Limb (tissue), 2 donors: Measurements from ENCODE around the gene VPS18.
"Not testable (repeated sequence)": the region's sequence is repeated elsewhere in the genome, so short reads cannot be mapped to it uniquely, and the experiment has no call there.

Experiments
- DNase-seq, 2 donors: peaks; one replicate each; pipeline ENCODE4 v3.0.0-alpha.2; 2016; ENCODE audit errors: extremely low spot score in 2 of 2

VPS18 gene

DNA sequence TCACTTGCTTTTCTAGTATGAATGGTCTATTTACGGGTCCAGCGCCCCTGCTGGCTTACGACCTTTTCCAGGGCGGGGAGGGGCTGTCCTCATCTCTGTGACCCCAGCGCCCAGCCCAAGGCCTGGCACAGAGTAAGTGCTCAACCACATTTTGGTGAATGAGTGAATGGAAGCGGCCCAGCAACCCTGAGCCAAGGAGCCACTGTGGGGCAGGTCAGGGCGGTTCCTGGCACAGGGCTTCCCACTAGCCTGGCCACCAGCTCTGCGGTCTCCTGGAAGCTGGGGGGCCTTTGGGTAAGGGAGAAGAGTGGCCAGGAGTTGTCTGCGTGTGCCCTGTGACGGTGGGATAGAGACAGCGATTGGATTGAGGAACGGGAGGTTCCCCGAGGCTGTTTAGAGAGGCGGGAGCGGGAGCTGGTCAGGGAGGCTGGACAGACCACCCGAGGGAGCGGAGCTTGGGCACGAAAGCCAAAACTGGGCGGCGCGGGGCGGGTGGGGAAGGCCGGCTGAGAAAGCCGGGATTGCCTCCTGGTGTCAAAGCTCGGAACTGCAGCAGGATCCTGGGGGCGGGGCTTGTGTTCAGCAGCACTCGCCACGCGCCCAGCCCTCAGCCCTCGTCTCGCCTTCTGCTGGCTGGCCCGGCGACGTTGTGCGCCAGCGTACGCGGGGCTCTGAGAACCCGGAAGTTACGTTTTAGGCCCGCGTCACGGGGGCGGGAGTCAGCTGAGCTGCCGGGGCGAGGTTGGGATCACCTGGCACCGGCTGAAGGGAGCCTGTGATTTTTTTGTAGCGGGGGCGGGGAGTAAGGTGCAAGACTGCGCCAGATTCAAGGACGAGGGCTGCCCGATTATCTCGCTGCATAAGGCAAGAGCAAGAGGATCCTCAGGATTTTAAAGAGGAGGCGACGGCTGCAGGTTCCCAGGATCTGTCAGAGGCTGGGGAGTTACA lies at the start of gene VPS18:
TSS of gene VPS18 (plus strand) at position 718 of the 948 bp plus-strand sequence. CDS start 319 bp downstream, outside the sequence.
- DNase-seq = peak; percentile 96 to 100

GRCh38 chr15:40844696-40845030 lies 49.6 kb upstream of the VPS18 start:
- DNase-seq = peak in 1 of 2 donors; percentile 58

DNA sequence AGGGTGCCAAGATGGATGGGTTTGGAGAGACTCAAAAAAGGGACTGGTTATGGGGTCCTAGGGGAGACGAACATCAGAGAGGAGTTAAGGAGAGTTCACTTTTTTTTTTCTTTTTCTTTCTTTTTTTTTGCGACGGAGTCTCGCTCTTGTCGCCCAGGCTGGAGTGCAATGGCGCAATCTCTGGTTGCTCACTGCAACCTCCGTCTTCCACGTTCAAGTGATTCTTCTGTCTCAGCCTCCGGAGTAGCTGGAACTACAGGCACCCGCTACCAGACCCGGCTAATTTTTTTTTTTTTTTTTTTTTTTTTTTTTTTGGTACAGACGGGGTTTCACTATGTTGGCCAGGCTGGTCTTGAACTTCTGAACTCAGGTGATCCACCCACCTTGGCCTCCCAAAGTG lies 49.2 kb upstream of the VPS18 start:
- DNase-seq = no peak

- DNase-seq = no peak
Measured at GRCh38 chr15:40845511-40846284, 48.6 kb upstream of the VPS18 start.

DNA sequence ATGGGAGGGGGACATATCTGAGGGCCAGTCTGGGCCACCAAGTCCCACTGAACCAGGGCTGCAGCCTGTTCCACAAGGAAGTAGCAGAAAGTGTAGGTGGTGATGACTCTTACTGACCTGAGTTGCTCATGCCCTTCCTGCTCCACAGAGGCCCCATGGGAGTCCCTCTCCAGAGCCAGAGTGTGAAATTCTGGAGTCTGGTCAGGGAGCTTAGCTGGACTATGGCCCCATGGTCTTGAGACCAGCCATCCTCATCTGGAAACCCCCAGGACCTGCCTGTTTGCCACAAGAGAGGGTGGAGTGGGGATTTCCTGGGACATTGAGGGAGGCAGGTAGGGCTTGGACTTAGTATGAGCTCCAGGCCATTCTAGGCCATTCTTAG lies 47.4 kb upstream of the VPS18 start:
- DNase-seq = no peak

DNA sequence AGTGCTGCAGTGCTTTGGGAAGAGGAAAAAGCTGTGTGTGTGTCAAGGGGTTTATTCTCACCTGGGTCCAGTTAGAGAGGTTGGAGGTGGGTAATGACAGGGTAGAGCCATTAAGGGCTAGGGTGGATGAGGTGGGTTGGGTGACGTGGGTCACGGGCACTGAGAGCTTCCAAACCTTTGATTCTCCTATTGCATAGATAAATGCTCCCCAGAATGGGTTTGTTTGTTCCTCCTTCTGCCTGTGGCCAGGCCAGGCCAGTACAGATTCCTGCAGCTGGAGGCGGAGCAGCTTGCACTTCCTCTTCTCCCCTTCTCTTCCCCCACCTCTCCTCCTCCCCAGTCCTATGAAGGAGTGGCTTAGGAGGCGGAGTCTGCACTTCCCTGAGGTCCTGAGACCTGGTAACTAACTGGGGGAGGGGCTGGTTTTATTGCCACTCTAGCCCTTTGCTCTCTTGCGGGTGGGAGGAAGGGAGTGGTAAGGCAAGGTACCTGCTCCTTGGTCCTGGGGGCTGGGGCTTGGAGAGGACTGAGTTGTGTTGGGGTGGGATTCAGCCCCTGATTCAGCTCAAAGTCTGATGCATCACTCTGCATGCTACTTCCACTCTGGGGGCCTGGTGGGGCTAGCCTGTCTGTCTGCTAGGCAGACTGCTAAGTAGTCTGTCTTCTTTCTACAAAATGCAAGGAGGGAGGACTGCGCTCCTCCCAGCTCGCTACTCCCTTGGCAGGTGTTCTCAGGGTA lies 46.9 kb upstream of the VPS18 start:
- DNase-seq = no peak

GRCh38 chr15:40850576-40851112 lies 43.6 kb upstream of the VPS18 start:
- DNase-seq = no peak

DNA sequence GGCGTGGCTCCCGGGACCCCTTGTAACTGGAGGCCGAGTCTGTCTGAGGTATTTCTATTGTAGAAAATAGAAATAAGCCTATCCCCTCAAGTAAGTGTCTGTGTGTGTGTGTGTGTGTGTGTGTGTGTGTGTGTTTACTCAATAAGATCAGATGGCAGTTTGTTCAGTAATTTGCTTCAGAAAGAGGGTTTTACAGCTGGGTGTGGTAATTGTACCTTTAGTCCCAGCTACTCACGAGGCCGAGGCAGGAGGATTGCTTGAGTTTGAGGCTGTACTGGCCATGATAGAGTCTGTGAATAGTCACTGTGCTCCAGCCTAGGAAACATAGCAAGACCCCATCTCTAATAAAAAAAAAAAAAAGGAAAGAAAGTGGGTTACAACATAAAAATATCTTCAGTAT lies 41.7 kb upstream of the VPS18 start:
- no peak for DNase-seq

DNA sequence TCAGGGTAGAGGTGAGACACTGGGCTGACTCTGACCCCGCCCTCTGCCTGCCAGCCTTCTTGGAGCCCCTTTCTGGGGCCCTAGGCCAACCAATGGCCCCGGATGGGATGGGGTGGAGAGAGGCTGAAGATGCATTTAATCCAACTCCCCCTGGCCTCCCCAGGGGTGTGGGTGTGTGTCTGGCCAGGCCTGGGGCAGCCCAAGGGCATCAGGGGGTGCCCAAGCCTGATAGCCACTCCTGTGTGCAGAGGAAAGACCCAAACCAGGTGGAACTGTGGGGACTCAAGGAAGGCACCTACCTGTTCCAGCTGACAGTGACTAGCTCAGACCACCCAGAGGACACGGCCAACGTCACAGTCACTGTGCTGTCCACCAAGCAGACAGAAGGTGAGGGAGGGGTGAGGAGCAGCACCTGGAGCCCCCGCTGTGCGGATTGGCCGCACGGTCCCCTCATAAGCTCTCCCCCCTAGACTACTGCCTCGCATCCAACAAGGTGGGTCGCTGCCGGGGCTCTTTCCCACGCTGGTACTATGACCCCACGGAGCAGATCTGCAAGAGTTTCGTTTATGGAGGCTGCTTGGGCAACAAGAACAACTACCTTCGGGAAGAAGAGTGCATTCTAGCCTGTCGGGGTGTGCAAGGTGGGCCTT lies 40.9 kb upstream of the VPS18 start:
- peak in 1 of 2 donors; percentile 20 for DNase-seq

- no peak for DNase-seq
Measured at GRCh38 chr15:40854161-40854560, 40.1 kb upstream of the VPS18 start.

- DNase-seq = peak in 1 of 2 donors; percentile 16
Measured at GRCh38 chr15:40855706-40856234, 38.5 kb upstream of the VPS18 start.

- DNase-seq = peak in 1 of 2 donors; percentile 24
Measured at GRCh38 chr15:40856746-40857145, 37.5 kb upstream of the VPS18 start.

- DNase-seq = peak; percentile 47 to 90
Measured at GRCh38 chr15:40857601-40858341, 36.5 kb upstream of the VPS18 start.

DNA sequence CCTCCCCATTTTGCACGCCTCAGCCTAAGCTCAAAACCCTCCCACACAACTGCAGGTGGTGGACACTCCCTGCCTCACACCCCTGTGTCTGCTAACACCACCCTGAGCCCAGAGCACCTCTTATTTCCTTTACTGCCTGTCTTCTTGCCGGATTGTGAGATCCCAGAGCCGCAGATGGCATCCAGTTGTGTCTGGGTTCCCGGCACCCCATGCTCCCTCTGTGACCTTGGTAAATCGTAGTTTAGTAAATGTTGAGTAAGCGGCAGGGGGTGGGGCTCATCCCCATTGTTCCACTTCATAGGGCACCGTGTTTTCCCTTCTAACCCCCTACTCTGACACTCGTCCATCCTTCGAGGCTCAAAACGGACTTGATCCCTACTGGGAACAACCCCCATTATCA lies 35.5 kb upstream of the VPS18 start:
- no peak for DNase-seq

DNA sequence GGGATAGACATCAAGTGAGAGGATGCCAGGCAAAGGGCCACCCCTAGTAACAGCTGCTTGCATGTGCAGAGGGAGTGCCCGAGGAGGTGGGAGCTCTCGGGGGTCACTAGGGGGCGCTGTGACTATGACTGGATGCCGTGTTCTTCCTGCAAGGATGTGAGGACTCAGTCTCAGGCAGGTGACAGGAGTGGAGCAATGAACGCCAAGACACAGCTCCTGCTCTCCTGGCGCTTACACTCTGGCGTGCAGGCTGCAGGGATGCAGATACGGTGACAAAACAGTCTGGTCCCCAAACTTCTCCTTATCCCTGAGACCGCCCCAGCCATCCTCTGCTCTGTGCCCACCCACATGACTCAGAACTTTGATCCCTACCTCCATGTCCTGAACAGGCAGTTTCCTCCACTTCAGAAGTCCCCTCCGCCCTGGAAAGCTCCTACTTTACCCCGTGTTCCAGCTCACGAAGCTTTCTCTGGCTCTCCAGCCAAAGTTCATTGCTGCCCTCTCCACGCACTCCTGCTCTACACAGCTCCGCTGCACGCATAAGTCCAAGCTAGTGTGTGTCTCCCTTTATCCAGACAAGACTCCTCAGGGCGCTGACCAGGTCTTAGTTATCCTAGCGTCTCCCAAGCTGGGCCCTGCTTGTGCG lies 34.9 kb upstream of the VPS18 start:
- peak; percentile 34 to 77 for DNase-seq

DNA sequence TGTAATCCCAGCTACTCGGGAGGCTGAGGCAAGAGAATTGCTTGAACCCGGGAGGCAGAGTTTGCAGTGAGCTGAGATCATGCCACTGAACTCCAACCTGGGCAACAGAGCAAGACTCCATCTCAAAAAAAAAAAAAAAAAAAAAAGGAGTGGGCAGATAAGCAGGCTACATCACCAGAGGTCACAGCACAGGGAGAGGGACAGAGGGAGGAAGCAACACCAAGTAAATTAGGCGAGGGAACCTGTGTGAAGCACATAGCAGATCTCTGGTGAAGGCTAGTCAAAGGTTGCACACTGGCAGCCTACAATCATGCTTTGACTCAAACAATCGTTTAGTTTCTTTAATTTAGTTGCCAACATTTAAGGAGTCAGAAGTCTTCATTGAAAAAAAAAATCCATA lies 33.1 kb upstream of the VPS18 start:
- DNase-seq = not testable (repeated sequence)

DNA sequence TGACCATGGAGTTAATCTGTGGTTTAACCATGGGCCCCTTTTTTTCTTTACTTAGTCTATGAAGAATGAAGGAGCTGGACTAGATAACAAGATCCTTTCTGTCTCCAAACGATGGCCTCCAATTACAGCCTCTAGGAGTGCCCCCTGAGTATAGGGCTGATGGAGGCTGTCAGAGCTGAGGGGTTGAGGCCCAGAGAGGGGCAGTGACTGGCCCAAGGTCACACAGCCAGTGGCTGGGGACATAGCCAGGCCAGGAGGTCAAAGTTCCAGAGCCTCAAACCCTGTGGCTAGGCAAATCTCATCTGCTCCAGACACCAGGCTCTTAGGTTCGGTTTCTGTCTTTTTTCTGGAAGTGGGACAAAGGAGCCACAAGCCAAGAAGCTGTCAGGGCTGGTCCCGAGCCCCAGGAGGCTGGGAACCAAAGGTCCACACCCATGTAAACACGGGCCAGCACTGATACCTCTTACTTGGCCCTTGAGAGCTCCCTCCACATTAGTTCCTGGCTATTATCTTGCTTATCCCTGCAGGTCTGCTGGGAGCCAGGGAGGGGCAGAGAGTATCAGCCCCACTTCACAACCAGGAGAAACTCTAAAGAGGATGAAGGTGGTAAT lies 30.5 kb upstream of the VPS18 start:
- DNase-seq = no peak

- DNase-seq = no peak
Measured at GRCh38 chr15:40867199-40867598, 27.1 kb upstream of the VPS18 start.

GRCh38 chr15:40869686-40870085 lies 24.6 kb upstream of the VPS18 start:
- no peak for DNase-seq
